Tibial nerve (tissue), 4 donors: ENCODE measurements around the gene CCDC188. TPM values are rescaled to one million over a fixed set of nuclear protein-coding genes. Genes with fewer than 3 reads are reported as not detected.

Experiments used
- DNase-seq, 2 donors: peaks; one replicate each; pipeline ENCODE4 v3.0.0-alpha.2; 2019; ENCODE audit warnings: low spot score in 2 of 2
- H3K27ac ChIP-seq, 4 donors: fragments of 200-600 bp; sonication (generic) in 3 of 4; one replicate each; pipeline ENCODE4 v1.5.1; 2017 to 2019; ENCODE audit warnings: mild to moderate bottlenecking in 1 of 4
- H3K27me3 ChIP-seq, 2 donors: fragments of 200-600 bp; sonication (generic) in 1 of 2; one replicate each; pipeline versions ENCODE4 v1.5.1 to v1.6.0; 2017 to 2019
- H3K36me3 ChIP-seq, 3 donors: fragments of 200-600 bp; sonication (generic); one replicate each; pipeline ENCODE4 v1.5.1; 2018 to 2019
- H3K4me1 ChIP-seq, 4 donors: fragments of 200-600 bp; sonication (generic) in 3 of 4; one replicate each; pipeline ENCODE4 v1.5.1; 2017 to 2019
- H3K4me3 ChIP-seq, 4 donors: fragments of 200-600 bp; sonication (generic) in 3 of 4; one replicate each; pipeline ENCODE4 v1.5.1; 2017 to 2019; ENCODE audit warnings: mild to moderate bottlenecking in 1 of 4, moderate library complexity in 1 of 4
- H3K9me3 ChIP-seq, 4 donors: fragments of 200-600 bp; sonication (generic) in 3 of 4; one replicate each; pipeline ENCODE4 v1.5.1; 2017 to 2019
- EP300 ChIP-seq, 2 donors: sonication (generic); formaldehyde crosslinking; IDR thresholded peaks; one replicate each; pipeline ENCODE4 v1.6.1; 2017; ENCODE audit warnings: antibody characterized with exemption in 2 of 2, mild to moderate bottlenecking in 1 of 2
- POLR2A ChIP-seq, 2 donors: fragments of 450-650 bp; IDR thresholded peaks; one replicate each; pipeline ENCODE4 v1.6.1; 2017; ENCODE audit warnings: antibody characterized with exemption in 2 of 2, mild to moderate bottlenecking in 2 of 2, moderate library complexity in 2 of 2
- WGBS, 2 donors: methylation state at CpG; one replicate each; pipeline ENCODE4 v1.1.5; 2018; 5-methylcytosine and 5-hydroxymethylcytosine counted together
- total RNA-seq, 4 donors: library from RNA; depleted of rRNA; stranded (reverse); fragments of >200 nt; gene quantifications; one replicate each; pipeline ENCODE4 v1.1.0, GENCODE V29; 2016
- TF ChIP-seq, protein P1 (sequence below), 5 experiments: fragments of 200-600 bp in 3 of 5; fragments of 450-650 bp in 2 of 5; sonication (generic) in 3 of 5; IDR thresholded peaks; one replicate each; pipeline ENCODE4 v1.5.1; 2016 to 2019; ENCODE audit warnings: antibody characterized with exemption in 5 of 5, mild to moderate bottlenecking in 3 of 5, moderate library complexity in 2 of 5

The CCDC188 gene
- total RNA-seq, 4 donors from 2014 or later: 1.5 to 12.4 (median 6.6) TPM

DNA sequence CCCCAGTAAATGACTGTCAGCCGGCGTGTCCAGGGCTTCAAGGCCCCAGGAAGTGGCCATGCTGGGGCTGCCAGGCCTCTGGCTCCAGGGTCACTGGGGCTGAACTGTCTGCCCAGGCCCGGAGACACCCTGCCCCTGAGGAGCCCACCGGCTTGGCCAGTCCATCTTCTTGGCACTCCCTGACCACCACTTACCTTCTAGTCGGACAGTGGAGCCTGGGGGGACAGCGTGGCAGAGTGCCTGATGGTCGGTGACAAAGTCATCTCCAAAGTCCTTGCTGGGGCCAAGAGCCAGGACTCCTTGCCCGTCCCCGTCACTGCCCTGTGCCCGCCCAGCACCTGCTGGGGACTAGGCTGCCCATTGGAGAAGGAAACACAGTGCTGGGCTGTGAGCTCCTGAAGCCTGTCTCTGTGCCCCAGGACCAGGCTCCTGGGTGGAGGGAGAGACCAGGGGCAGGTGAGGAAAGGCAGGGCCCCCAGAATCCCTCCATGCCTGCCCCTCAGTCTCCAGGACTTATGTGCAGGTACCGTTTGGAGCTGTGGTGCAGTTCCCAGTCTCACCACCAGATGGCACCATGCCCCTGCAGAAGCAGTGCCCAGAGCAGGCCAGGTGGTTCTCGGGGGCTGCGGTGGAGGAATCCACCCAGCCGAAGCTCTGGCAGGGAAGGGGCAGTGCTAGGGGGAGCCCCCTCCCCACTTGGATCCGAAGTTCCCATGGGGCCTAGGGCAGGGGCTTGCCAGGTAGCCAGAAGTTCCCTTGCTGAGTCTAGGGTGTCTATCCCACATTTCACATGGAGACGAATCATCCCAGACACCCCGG lies 6.0 kb upstream of the CCDC188 start:
- H3K4me1 ChIP-seq: peaks cover 0 to 20% (median 6%) of the 10 kb centered on the region in 4 donors
- TF ChIP-seq, protein P1, sequence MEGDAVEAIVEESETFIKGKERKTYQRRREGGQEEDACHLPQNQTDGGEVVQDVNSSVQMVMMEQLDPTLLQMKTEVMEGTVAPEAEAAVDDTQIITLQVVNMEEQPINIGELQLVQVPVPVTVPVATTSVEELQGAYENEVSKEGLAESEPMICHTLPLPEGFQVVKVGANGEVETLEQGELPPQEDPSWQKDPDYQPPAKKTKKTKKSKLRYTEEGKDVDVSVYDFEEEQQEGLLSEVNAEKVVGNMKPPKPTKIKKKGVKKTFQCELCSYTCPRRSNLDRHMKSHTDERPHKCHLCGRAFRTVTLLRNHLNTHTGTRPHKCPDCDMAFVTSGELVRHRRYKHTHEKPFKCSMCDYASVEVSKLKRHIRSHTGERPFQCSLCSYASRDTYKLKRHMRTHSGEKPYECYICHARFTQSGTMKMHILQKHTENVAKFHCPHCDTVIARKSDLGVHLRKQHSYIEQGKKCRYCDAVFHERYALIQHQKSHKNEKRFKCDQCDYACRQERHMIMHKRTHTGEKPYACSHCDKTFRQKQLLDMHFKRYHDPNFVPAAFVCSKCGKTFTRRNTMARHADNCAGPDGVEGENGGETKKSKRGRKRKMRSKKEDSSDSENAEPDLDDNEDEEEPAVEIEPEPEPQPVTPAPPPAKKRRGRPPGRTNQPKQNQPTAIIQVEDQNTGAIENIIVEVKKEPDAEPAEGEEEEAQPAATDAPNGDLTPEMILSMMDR (IDR thresholded peaks at IDR 0.05): peak; percentile 98 to 100 (median 99)
- TF ChIP-seq POLR2A (IDR thresholded peaks at IDR 0.05) (no peak), EP300 (IDR thresholded peaks at IDR 0.05) (no peak)
- peaks cover 0 to 43% of the 10 kb centered on the region in 2 donors for H3K27me3 ChIP-seq
- 34 to 50% methylated on average over 13 to 15 of the region's 17 CpGs for WGBS, 2 donors
- H3K27ac ChIP-seq: no peak overlapping the region
- H3K9me3 ChIP-seq: no peaks in the 10 kb centered on the region
- no peak overlapping the region for H3K4me3 ChIP-seq
- peak; percentile 84 to 92 for DNase-seq
- H3K36me3 ChIP-seq: no peaks in the 10 kb centered on the region

DNA sequence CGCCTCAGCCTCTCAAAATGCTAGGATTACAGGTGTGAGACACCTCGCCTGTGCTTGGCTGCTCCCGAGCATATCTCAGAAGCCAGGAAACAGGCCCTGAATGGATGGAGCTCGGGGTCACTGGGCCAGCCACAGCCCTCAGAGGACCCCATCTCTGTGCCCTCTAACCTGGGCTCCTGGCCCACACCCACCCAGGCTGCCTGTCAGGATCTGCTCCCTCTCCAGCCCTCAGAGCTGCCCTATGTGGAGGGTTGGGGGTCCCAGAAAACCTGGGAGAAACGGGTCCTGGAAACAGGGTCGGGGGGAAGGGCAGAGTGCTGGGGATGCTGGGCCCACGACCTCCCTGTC lies 5.2 kb upstream of the CCDC188 start:
- WGBS, 2 donors: 65 to 74% methylated on average over 6 to 7 of the region's 7 CpGs
- Histone ChIP-seq H3K4me1 (peaks cover 0 to 20% (median 6%) of the 10 kb centered on the region in 4 donors), H3K27ac (no peak overlapping the region), H3K36me3 (no peaks in the 10 kb centered on the region), H3K9me3 (no peaks in the 10 kb centered on the region), H3K4me3 (no peak overlapping the region), H3K27me3 (peaks cover 0 to 43% of the 10 kb centered on the region in 2 donors)
- no peak for DNase-seq
- TF ChIP-seq, protein P1 (IDR thresholded peaks at IDR 0.05): no peak
- TF ChIP-seq EP300 (IDR thresholded peaks at IDR 0.05): no peak
- TF ChIP-seq POLR2A (IDR thresholded peaks at IDR 0.05): no peak

DNA sequence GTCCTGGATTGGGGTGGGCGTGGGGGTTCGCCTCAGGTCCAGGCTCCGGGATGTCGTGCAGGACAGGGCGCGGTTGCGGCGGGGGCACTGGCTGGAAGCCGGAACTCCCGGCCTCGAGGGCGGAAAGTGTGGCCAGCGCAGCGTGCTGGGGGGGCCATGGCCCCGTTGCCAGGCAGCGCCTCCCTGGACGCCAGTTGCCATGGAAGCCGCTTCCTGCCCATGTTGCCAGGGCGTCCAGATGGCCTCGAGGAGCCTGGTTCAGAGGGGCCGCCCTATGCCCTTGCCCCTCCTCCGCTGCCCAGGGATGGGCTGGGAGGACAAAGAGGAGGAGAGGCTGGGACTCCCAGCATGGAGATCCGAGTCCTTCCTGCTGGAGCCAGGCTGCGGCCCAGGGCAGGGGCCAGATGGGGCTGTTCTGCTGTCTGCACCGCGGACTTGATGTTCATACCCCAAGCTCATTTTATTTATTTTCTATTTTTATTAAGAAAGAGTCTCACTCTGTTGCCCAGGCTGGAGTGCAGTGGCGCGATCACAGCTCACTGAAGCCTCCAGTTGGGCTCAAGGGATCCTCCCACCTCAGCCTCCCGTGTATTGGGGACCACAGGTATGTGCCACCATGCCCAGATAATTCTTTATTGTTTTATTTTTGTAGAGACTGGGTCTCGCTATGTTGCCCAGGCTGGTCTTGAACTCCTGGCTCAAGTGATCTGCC lies 4.6 kb upstream of the CCDC188 start:
- TF ChIP-seq POLR2A (IDR thresholded peaks at IDR 0.05) (no peak), EP300 (IDR thresholded peaks at IDR 0.05) (no peak)
- TF ChIP-seq, protein P1 (IDR thresholded peaks at IDR 0.05): no peak
- WGBS, 2 donors: 32 to 37% methylated on average over 11 to 20 of the region's 30 CpGs
- Histone ChIP-seq H3K4me3 (peak overlapping the region in 1 of 4 donors; percentile 36), H3K4me1 (peaks cover 0 to 20% (median 6%) of the 10 kb centered on the region in 4 donors), H3K9me3 (no peaks in the 10 kb centered on the region), H3K36me3 (no peaks in the 10 kb centered on the region), H3K27me3 (peaks cover 0 to 43% of the 10 kb centered on the region in 2 donors), H3K27ac (peak overlapping the region in 2 of 4 donors; percentile 54 to 67)
- no peak for DNase-seq

DNA sequence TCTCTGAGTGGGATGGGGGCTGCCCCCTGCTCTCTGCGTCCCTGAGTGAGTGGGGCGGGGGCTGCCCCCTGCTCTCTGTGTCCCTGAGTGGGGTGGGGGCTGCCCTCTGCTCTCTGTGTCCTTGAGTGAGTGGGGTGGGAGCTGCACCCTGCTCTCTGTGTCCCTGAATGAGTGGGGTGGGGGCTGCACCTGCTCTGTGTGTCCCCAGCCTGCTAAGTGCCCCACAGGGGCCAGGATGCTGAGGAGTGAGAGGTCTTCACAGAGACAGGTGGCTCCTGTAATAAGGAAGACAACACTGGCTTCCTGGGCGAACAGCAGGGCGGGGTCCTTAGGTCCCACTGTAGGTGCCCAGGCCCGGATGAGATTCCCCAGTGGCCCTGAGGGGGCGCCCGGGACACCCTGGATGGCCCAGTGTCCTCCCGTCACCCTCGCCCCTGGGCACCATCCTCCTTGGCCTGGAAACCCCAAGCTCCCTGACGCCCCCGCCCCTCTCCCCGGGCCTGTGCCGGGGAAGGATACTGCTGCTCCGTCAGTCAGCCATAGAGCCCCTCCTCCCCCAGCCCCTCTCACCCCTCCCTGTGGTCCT lies 3.8 kb upstream of the CCDC188 start:
- no peak for TF ChIP-seq POLR2A (IDR thresholded peaks at IDR 0.05)
- TF ChIP-seq, protein P1 (IDR thresholded peaks at IDR 0.05): no peak
- TF ChIP-seq EP300 (IDR thresholded peaks at IDR 0.05): no peak

More for the DNA sequence above, 3.8 kb upstream of the CCDC188 start:
- Histone ChIP-seq H3K9me3 (no peaks in the 10 kb centered on the region), H3K4me3 (peak overlapping the region in 1 of 4 donors; percentile 36), H3K4me1 (peaks cover 0 to 20% (median 6%) of the 10 kb centered on the region in 4 donors), H3K27me3 (peaks cover 0 to 43% of the 10 kb centered on the region in 2 donors), H3K36me3 (no peaks in the 10 kb centered on the region), H3K27ac (peak overlapping the region in 2 of 4 donors; percentile 54 to 67)
- no peak for DNase-seq
- 47 to 52% methylated on average over 5 to 12 of the region's 14 CpGs for WGBS, 2 donors
